Measurements from ENCODE around the gene LRBA. TPM values are rescaled to one million over a fixed set of nuclear protein-coding genes. Genes with fewer than 3 reads are reported as not detected.
A peak's percentile ranks its signal among the peaks of the same experiment; 100 is the strongest.
"Not testable (repeated sequence)": the region's sequence is repeated elsewhere in the genome, so short reads cannot be mapped to it uniquely, and the experiment has no call there.

The LRBA gene
- polyA plus RNA-seq, 4 donors, result 14.9 to 62.2 (median 19.6) TPM

DNA sequence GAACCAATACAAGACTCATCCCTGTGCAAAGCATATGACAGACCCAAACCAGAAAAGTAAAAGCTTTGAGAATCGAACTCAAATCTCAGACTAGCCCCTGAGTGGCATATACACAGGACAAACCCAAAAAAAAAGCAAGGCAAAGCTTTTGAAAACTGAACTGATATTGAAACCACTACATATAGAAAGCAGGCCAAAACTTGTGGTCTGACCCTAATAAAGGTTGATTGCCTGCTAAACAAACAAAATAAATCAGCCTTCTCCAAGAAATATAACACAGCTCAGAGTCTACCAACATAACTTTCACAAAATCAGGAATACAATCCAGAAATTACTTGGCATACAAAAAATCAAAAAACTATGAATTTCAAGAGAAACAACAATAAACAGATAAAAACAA, 40.3 kb downstream of the LRBA start:
- no peak overlapping the region for H3K27ac ChIP-seq (ENCODE audit: low read depth in 1 of 3, low read length in 2 of 3)
- DNase-seq, result peak in 1 of 2 donors; percentile 16
- peaks cover 2 to 12% (median 9%) of the 10 kb centered on the region in 3 donors for H3K4me1 ChIP-seq (ENCODE audit: control insufficient read depth in 3 of 3, insufficient read depth in 2 of 3, low read depth in 1 of 3, low read length in 2 of 3)
- 23 to 58% (median 42%) methylated on average over 1 of the region's 1 CpG for WGBS, 3 donors
- no peak for FAIRE-seq
- H3K9me3 ChIP-seq (ENCODE audit: control insufficient read depth in 2 of 2, insufficient read depth in 1 of 2, low read depth in 1 of 2, low read length in 1 of 2), result peaks cover 0 to 2% of the 10 kb centered on the region in 2 donors
- H3K36me3 ChIP-seq (ENCODE audit: control insufficient read depth in 3 of 3, insufficient read depth in 2 of 3, low read depth in 1 of 3, low read length in 3 of 3), result peaks cover 0 to 7% (median 0%) of the 10 kb centered on the region in 3 donors
- H3K27me3 ChIP-seq (ENCODE audit: control insufficient read depth in 3 of 3, insufficient read depth in 3 of 3, low read length in 3 of 3), result no peaks in the 10 kb centered on the region
- no peak overlapping the region for H3K4me3 ChIP-seq (ENCODE audit: low read depth in 1 of 3, low read length in 3 of 3)

DNA sequence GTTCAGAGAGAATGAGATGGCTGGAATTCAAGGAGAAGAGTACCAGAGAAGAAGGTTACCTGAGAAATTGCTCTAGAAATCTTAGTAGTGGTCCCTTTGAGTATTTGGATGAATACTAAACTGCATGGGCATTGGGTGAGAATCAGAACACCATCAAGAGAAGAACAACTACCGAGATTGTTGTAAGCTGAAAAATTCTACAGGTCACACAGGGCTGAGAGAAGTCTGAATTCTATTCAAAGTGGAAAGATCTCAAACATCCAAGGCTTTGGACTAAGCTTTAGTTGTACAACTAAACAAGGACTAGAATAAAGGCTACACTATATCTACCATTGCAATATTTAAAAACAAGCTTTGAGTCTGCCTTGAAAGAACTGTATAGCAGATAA, 40.8 kb downstream of the LRBA start:
- Histone ChIP-seq H3K27ac (ENCODE audit: low read depth in 1 of 3, low read length in 2 of 3) (no peak overlapping the region), H3K4me1 (ENCODE audit: control insufficient read depth in 3 of 3, insufficient read depth in 2 of 3, low read depth in 1 of 3, low read length in 2 of 3) (peaks cover 2 to 12% (median 9%) of the 10 kb centered on the region in 3 donors), H3K4me3 (ENCODE audit: low read depth in 1 of 3, low read length in 3 of 3) (no peak overlapping the region), H3K27me3 (ENCODE audit: control insufficient read depth in 3 of 3, insufficient read depth in 3 of 3, low read length in 3 of 3) (no peaks in the 10 kb centered on the region), H3K9me3 (ENCODE audit: control insufficient read depth in 2 of 2, insufficient read depth in 1 of 2, low read depth in 1 of 2, low read length in 1 of 2) (peaks cover 0 to 2% of the 10 kb centered on the region in 2 donors), H3K36me3 (ENCODE audit: control insufficient read depth in 3 of 3, insufficient read depth in 2 of 3, low read depth in 1 of 3, low read length in 3 of 3) (peaks cover 0 to 11% (median 0%) of the 10 kb centered on the region in 3 donors)
- FAIRE-seq (no peak), DNase-seq (peak in 1 of 2 donors; percentile 25)
- 15 to 70% (median 38%) methylated on average over 1 of the region's 1 CpG for WGBS, 3 donors

DNA sequence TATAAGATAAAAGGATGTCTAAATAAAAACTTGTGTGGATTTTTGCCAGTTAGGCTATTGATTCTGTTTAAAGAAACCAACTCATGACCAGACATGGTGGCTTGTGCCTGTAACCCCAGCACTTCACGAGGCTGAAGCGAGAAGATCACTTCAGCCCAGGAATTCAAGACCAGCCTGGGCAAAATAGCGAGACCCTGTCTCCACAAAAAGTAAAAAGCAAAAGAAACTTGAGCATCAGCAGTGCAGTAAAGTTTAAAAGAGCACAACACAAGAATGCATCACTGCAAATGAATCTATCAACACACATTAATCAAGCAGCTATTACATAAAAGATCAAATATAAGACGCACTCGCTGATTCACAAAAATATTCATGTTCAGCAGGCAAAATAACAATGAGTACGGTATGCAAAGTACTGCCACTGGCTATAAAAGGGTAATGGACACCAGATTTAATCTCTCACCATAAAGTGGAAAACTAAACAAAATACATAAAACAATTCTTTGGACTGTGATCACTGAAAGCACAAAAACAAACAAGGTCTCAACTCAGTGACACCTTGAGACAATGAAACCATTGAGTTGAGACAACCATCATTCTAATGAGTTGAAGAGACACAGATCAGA, 41.3 kb downstream of the LRBA start:
- 51 to 70% (median 65%) methylated on average over 6 of the region's 6 CpGs for WGBS, 3 donors
- Histone ChIP-seq H3K36me3 (ENCODE audit: control insufficient read depth in 3 of 3, insufficient read depth in 2 of 3, low read depth in 1 of 3, low read length in 3 of 3) (peaks cover 0 to 12% (median 0%) of the 10 kb centered on the region in 3 donors), H3K27ac (ENCODE audit: low read depth in 1 of 3, low read length in 2 of 3) (no peak overlapping the region), H3K4me1 (ENCODE audit: control insufficient read depth in 3 of 3, insufficient read depth in 2 of 3, low read depth in 1 of 3, low read length in 2 of 3) (peaks cover 2 to 12% (median 9%) of the 10 kb centered on the region in 3 donors), H3K4me3 (ENCODE audit: low read depth in 1 of 3, low read length in 3 of 3) (no peak overlapping the region), H3K27me3 (ENCODE audit: control insufficient read depth in 3 of 3, insufficient read depth in 3 of 3, low read length in 3 of 3) (no peaks in the 10 kb centered on the region), H3K9me3 (ENCODE audit: control insufficient read depth in 2 of 2, insufficient read depth in 1 of 2, low read depth in 1 of 2, low read length in 1 of 2) (no peaks in the 10 kb centered on the region)
- FAIRE-seq, result no peak
- peak in 1 of 2 donors; percentile 26 for DNase-seq

DNA sequence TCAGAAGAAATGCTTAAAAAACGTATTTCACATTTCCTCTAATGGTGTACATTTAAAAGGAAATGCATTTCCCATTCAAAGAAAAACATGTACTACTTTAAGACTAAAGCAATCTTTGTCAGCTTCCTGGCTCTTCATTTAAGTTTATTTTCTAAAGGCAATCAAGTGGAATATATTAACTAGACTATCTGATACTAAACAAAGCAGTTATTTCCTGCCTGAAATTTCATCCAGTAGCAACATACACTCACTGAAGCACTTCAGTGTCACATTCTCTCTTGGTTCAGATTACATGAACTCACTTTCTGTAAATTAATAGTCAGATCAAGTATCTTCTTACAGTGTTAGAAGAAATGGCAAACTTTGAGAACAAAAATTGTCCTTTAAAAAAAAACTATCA, 42.5 kb downstream of the LRBA start:
- WGBS, 3 donors, result 27 to 48% (median 41%) methylated on average over 1 of the region's 1 CpG
- FAIRE-seq, result no peak

DNA sequence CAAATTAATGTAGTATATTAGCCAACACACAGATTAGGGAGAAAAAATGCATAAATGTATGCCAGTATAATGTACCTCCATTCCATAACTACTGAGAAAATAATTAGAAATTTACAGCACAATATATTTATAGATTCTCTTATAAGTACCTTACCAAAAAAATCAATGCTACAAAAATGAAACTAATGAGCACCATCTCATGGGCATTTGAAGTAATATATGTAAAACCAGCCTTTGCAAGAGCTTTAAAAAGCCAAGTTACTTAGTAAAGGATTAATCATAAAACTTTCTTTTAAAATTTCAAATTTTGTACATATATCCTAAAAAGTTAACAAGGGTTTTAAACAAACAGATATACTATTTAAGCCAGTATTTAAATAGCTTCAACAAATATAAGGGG, 43.2 kb downstream of the LRBA start:
- no peak for FAIRE-seq

More for the DNA sequence above, 42.5 kb downstream of the LRBA start:
- H3K9me3 ChIP-seq (ENCODE audit: control insufficient read depth in 2 of 2, insufficient read depth in 1 of 2, low read depth in 1 of 2, low read length in 1 of 2), result no peaks in the 10 kb centered on the region
- H3K27ac ChIP-seq (ENCODE audit: low read depth in 1 of 3, low read length in 2 of 3), result no peak overlapping the region
- no peaks in the 10 kb centered on the region for H3K27me3 ChIP-seq (ENCODE audit: control insufficient read depth in 3 of 3, insufficient read depth in 3 of 3, low read length in 3 of 3)
- H3K4me3 ChIP-seq (ENCODE audit: low read depth in 1 of 3, low read length in 3 of 3), result no peak overlapping the region
- H3K36me3 ChIP-seq (ENCODE audit: control insufficient read depth in 3 of 3, insufficient read depth in 2 of 3, low read depth in 1 of 3, low read length in 3 of 3), result peaks cover 0 to 11% (median 0%) of the 10 kb centered on the region in 3 donors
- no peak for DNase-seq
- H3K4me1 ChIP-seq (ENCODE audit: control insufficient read depth in 3 of 3, insufficient read depth in 2 of 3, low read depth in 1 of 3, low read length in 2 of 3), result peaks cover 2 to 12% (median 9%) of the 10 kb centered on the region in 3 donors

DNA sequence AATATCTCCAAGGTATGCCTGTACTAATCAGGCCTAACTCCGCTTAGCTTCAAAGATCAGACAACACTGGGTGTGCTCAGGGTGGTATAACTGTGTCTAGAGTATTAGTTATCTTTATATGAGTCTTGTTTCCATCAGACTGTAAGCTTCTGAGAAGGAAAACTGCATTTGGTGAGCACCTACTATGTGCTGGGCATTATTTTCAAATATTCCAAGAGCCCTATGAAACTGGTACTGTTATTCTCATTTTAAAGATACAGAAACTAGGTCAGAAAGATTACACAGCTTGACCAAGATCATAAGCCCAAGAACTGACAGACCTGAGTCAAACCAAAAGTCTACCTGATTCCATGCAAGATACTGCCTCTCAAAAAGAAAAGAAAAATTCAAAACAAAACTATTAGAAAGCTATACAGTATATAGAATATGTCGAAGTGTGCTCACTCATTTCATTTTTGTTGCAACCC, 44.4 kb downstream of the LRBA start:
- Histone ChIP-seq H3K27ac (ENCODE audit: low read depth in 1 of 3, low read length in 2 of 3) (no peak overlapping the region), H3K27me3 (ENCODE audit: control insufficient read depth in 3 of 3, insufficient read depth in 3 of 3, low read length in 3 of 3) (no peaks in the 10 kb centered on the region), H3K4me3 (ENCODE audit: low read depth in 1 of 3, low read length in 3 of 3) (no peak overlapping the region), H3K36me3 (ENCODE audit: control insufficient read depth in 3 of 3, insufficient read depth in 2 of 3, low read depth in 1 of 3, low read length in 3 of 3) (peaks cover 0 to 4% (median 0%) of the 10 kb centered on the region in 3 donors), H3K9me3 (ENCODE audit: control insufficient read depth in 2 of 2, insufficient read depth in 1 of 2, low read depth in 1 of 2, low read length in 1 of 2) (no peaks in the 10 kb centered on the region), H3K4me1 (ENCODE audit: control insufficient read depth in 3 of 3, insufficient read depth in 2 of 3, low read depth in 1 of 3, low read length in 2 of 3) (peaks cover 0 to 12% (median 9%) of the 10 kb centered on the region in 3 donors)
- DNase-seq, result no peak
- WGBS, 3 donors, result 84 to 86% (median 84%) methylated on average over 2 of the region's 2 CpGs
- no peak for FAIRE-seq

More for the DNA sequence above, 43.2 kb downstream of the LRBA start:
- Histone ChIP-seq H3K4me3 (ENCODE audit: low read depth in 1 of 3, low read length in 3 of 3) (no peak overlapping the region), H3K27ac (ENCODE audit: low read depth in 1 of 3, low read length in 2 of 3) (no peak overlapping the region), H3K36me3 (ENCODE audit: control insufficient read depth in 3 of 3, insufficient read depth in 2 of 3, low read depth in 1 of 3, low read length in 3 of 3) (peaks cover 0 to 5% (median 0%) of the 10 kb centered on the region in 3 donors), H3K9me3 (ENCODE audit: control insufficient read depth in 2 of 2, insufficient read depth in 1 of 2, low read depth in 1 of 2, low read length in 1 of 2) (no peaks in the 10 kb centered on the region), H3K4me1 (ENCODE audit: control insufficient read depth in 3 of 3, insufficient read depth in 2 of 3, low read depth in 1 of 3, low read length in 2 of 3) (peaks cover 2 to 12% (median 9%) of the 10 kb centered on the region in 3 donors), H3K27me3 (ENCODE audit: control insufficient read depth in 3 of 3, insufficient read depth in 3 of 3, low read length in 3 of 3) (no peaks in the 10 kb centered on the region)
- DNase-seq, result no peak

DNA sequence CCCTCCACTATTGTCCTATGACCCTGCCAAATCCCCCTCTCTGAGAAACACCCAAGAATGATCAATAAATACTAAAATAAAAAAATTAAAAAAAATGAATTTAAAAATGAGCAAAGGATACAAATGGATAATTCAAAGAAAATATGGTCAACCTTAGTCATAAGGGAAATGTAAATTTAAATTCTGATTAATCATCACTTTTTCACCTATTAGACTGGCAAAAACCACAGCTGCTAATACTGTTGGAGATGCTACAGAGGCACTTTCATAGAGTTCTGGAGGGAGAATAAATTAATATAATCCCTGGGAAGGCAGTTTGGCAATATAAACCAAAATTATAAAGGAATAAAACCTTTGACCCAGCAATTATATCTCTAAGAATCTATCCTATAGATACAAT, 50.3 kb downstream of the LRBA start:
- FAIRE-seq (no peak), DNase-seq (no peak)
- peaks cover 0 to 2% of the 10 kb centered on the region in 2 donors for H3K9me3 ChIP-seq (ENCODE audit: control insufficient read depth in 2 of 2, insufficient read depth in 1 of 2, low read depth in 1 of 2, low read length in 1 of 2)
- H3K36me3 ChIP-seq (ENCODE audit: control insufficient read depth in 3 of 3, insufficient read depth in 2 of 3, low read depth in 1 of 3, low read length in 3 of 3), result peaks cover 0 to 6% (median 0%) of the 10 kb centered on the region in 3 donors
- no peaks in the 10 kb centered on the region for H3K27me3 ChIP-seq (ENCODE audit: control insufficient read depth in 3 of 3, insufficient read depth in 3 of 3, low read length in 3 of 3)
- H3K4me3 ChIP-seq (ENCODE audit: low read depth in 1 of 3, low read length in 3 of 3), result no peak overlapping the region
- H3K27ac ChIP-seq (ENCODE audit: low read depth in 1 of 3, low read length in 2 of 3), result no peak overlapping the region
- no peaks in the 10 kb centered on the region for H3K4me1 ChIP-seq (ENCODE audit: control insufficient read depth in 3 of 3, insufficient read depth in 2 of 3, low read depth in 1 of 3, low read length in 2 of 3)

DNA sequence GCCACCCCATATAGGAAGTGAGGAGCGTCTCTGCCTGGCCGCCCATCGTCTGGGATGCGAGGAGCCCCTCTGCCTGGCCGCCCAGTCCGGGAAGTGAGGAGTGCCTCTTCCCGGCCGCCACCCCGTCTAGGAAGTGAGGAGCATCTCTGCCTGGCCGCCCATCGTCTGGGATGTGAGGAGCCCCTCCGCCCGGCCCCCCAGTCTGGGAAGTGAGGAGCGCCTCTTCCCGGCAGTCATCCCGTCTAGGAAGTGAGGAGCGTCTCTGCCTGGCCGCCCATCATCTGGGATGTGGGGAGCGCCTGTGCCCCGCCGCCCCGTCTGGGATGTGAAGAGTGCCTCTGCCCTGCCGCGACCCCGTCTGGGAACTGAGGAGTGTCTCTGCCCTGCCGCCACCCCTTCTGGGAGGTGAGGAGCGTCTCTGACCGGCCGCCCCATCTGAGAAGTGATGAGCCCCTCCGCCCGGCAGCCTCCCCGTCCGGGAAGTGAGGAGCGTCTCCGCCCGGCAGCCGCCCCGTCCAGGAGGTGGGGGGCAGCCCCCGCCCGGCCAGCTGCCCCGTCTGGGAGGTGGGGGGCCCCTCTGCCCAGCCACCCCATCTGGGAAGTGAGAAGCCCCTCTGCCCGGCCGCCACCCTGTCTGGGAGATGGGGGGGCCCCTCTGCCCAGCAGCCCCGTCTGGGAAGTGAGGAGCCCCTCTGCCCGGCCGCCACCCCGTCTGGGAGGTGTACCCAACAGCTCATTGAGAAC, 51.3 kb downstream of the LRBA start:
- H3K4me3 ChIP-seq (ENCODE audit: low read depth in 1 of 3, low read length in 3 of 3); H3K27ac ChIP-seq (ENCODE audit: low read depth in 1 of 3, low read length in 2 of 3); H3K27me3 ChIP-seq (ENCODE audit: control insufficient read depth in 3 of 3, insufficient read depth in 3 of 3, low read length in 3 of 3); H3K36me3 ChIP-seq (ENCODE audit: control insufficient read depth in 3 of 3, insufficient read depth in 2 of 3, low read depth in 1 of 3, low read length in 3 of 3); H3K9me3 ChIP-seq (ENCODE audit: control insufficient read depth in 2 of 2, insufficient read depth in 1 of 2, low read depth in 1 of 2, low read length in 1 of 2); DNase-seq; FAIRE-seq; H3K4me1 ChIP-seq (ENCODE audit: control insufficient read depth in 3 of 3, insufficient read depth in 2 of 3, low read depth in 1 of 3, low read length in 2 of 3): not testable (repeated sequence)
- WGBS, 3 donors, result 96 to 99% (median 97%) methylated on average over 34 to 47 of the region's 47 CpGs
